HG03571 (cell line): ENCODE data around the gene SUSD4.

Experiments
- ATAC-seq: cut with Tn5 transposase; IDR thresholded peaks from one replicate; pipeline ENCODE4 v1.9.1; 2021; ENCODE audit not compliant: unreplicated experiment

The SUSD4 gene

DNA sequence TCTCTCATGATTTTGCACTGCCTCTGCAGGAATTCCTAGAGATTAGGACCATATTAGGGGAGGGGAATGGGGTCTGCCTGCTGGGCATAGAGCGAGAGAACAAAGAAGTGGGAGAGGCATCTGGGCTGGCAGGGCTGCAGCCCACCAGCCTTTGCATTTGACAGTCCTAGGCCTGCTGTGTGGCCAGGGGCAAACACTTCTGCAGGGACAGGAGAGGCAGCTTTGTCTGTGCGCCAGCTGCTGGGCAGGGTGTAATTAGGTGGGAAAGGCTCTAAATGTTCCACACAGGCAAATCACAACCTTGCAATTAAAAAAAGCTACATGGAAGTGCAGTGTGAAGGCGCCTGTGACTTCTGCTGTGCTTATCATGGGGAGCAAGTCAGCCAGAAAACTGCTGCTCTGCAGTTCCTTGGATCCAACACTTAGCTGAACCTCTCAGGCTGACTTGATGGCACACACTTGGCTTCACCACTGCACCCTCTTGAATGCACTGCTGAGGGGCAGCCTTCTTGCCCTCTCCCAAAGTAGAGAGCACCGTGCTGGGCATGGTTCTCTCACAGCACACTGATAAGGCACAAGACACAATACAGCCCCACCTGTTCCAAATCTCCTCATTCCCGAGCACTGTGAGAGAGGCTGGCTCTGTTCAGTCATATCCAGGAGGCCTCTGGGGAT is 147.3 kb downstream of the SUSD4 start:
- ATAC-seq = no peak

DNA sequence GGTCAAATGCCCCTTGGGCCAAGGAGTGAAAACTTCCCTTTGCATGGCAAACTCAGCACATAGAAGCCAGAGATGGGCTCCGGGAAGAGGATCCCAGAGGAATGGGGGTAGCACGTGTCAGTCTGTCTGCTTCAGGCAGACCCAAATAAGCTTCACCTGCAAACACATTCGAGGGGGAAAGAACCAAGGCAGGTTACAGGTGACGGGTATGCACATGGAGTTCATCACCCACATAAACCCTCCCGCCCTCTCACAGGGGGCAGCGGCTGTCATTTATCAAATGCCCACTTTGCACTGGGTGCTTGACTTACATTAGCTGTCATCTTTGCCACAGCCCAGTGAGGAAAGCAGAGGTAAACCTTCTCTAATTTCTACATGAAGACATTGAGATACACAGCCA is 147.9 kb downstream of the SUSD4 start:
- no peak for ATAC-seq

DNA sequence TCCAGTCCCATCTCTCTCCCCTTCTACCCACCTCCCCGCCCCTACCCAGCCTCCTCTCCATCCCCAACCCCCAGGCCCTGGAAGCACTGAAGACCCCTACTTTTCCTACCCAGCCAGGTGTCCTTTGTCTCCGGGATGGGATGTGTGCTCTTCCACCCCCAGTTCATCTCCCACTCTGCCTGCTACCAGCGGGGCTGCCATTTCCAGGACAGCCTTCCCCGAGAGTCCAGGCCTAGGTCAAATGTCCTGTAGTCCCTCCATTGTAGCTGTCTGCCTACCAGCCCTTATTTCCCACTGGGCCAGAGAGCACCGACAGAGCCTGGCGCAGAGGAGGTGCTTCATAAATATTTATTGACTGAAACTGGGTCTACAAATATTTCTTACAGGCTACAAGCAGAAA is 148.9 kb downstream of the SUSD4 start:
- no peak for ATAC-seq

DNA sequence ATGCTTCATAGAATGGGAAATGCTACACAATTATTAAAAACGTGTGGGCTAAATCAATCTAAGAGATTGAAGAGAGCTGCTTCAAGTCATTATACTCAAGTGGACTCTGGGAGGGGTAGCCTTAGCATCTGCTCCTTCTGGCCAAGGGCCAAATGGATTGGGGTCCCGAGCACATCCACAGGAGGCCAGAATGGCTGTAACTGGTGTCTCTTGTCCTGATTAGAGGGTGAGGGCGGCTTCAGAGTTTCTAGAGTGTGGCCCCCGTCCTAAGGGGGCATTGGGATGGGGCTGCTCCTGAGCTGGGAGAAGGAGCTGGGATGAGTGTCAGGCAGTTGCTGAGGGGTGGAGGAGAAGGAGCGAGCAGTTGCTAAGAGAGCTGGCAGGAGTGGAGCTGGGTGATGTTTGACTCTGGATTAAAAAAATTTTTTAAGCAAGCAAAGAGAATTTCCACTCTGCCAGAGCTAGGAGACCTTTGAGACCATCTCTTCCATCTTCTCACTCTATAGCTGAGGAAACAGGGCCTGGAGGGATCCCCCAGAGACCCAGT is 149.6 kb downstream of the SUSD4 start:
- ATAC-seq = no peak

DNA sequence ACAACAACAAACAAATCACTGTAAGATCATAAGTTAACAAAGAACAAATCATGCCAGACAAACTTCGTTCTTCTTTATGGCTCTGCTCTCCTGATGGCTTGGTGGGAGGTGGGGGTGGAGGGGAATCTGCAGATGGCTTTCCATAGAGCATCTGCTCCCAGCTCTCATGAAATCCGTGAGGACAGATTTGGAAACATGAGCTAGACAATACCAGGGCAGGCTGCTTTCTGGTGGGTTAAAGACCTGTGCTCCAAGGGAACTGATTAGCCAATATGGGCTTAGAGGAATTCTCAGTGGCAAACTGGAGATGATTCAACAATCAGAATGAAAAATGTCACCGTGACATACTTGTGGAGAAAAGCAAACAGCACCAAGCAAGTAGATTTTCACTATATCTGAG is 151.5 kb downstream of the SUSD4 start:
- ATAC-seq = no peak

DNA sequence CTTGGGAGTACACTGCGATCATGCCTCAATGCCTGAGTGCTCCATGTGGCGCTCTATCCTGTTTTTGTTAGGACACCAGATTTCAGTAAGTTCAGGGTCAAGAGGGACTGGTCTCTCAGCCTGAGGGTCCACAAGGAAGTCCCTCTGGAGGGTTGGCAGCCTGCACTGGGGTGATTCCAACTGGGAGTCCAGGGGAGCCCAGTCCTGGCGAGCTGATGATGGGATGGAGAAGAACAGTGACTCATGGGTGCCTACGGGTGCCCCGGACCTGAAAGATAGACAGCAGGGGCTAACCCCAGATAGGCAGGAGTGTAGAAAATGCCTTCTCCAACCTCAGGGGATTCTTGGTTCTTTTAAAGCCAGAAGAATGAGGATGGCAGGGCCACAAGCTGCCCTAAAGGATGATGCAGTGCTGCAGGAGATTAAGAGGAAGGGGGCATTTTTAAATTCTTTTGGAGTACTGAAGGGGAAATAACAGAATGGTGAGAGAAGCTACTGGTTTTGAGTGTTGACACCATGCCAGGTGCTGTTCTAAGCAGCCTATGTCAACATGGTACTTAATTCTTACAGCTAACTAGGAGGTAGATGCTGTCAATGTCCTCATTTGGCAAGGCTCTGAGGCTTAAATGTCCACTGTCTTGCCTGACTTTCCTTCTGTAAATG is 152.5 kb downstream of the SUSD4 start:
- ATAC-seq = no peak

DNA sequence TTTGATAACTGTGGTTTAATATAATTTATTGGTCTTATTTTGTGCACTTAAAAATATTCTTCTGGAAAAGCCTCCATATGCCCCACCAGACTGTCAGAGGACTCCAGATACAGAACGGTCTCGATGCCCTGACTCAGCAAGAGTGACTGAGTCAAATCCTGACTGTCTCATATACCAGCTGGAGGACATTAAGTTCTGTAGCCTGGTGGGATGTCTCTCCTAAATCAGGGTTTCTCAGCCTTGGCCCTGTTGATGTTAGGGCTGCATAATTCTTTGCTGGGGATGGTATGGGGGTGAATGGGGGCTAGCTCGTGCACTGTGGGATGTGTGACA is 153.2 kb downstream of the SUSD4 start:
- ATAC-seq = no peak

DNA sequence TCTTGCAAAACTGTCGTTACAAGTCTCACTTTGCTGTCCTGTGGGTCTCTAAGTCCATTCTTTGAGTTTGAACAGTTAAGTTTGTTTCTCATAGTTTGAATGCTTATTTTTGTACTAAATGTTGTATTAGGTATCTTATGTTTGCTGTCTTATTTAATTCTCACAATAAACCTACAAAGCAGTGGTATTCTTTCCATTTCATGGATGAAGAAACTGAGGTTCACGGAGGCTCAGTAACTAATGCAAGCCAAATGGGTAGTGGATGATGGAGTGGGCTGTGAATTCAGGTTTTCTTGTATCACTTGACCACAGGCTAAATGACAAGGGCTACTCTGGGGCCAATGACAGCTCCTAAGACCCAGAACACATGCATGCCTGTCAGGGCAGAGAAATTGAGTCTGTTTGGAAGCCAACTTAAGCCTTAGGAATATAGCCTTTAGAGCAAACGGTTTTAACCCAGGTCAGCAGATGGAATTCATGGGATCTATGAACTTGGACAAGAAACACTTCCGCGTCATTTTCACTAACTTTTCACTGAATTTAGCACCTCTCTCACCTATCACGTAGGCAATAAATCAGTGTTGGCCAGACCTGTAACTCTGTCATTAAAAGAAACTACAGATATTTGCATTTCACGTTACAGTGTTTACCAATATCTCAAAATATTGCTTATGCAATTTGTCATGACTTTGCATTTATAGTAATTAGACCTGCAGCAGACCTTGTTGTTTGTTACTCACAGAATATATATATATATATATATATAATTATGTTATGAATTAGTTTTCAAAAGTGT is 153.8 kb downstream of the SUSD4 start:
- ATAC-seq = no peak

DNA sequence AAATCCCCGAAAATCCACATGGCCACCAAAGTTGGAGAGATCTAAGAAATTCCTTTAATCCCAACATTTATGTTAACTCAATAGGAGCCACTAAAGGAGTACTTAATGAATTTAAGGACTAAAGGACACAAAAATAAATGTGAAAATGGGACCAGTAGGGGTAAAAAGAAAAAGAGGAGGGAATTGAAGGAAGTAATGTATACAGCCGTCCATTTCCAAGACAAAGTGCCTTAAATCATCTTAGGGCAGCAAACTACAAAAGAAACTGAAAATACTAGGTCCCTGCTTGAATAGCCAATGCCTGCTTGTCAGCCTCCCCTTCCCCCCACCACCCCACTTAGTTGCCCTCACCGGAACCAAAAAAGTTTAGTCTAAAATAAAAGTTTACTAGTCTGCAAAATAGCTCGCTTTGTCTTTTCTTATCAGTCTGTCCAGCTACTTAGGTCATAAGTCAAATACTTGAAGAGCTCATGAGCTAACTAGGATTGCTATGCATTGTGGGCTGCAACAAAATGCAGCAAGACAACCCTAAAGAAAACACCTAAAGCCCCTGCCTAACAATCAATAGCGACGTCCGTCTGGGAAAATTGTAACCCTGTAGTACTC is 154.6 kb downstream of the SUSD4 start:
- ATAC-seq = no peak

DNA sequence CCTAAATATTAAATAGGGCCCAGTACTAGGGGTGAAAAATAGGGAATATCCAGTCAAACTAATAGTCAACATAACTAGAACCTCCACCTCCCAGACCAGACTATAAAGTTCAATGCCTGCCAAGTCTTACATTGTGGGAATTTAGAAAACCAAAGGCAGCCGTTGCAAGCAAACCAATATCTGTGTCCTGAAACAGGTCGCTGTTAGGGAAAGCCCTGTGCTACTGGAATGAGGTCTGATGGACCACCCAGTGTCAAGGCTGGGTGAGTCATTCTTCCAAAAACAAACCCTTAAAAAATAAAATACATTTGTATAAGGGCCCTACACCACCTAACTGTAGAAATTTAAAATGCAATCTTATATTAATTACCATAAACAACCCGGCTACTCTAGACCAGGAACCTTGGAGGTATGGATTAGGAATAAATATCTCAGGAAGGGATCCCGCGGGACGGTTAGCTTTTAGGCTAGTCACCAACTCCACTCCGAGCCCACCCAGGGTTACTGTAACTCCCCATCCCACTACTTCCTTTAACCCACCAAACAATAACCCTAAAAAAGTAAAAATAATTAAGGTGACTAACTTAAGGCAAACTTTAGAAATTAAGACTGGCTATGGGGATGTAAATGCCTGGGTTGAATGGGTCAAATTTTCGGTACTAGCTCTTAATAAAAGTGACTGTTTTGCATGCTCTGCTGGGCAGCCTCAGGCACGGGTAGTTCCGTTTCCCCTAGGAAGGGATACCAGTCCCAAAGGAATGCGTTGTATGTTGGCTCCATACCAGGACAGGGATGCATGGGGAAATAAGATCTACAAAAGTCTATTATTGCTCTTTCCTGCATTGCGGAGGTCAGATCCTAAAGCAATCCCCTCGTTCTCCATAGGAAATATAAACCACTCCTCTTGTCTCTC is 155.6 kb downstream of the SUSD4 start:
- no peak for ATAC-seq

DNA sequence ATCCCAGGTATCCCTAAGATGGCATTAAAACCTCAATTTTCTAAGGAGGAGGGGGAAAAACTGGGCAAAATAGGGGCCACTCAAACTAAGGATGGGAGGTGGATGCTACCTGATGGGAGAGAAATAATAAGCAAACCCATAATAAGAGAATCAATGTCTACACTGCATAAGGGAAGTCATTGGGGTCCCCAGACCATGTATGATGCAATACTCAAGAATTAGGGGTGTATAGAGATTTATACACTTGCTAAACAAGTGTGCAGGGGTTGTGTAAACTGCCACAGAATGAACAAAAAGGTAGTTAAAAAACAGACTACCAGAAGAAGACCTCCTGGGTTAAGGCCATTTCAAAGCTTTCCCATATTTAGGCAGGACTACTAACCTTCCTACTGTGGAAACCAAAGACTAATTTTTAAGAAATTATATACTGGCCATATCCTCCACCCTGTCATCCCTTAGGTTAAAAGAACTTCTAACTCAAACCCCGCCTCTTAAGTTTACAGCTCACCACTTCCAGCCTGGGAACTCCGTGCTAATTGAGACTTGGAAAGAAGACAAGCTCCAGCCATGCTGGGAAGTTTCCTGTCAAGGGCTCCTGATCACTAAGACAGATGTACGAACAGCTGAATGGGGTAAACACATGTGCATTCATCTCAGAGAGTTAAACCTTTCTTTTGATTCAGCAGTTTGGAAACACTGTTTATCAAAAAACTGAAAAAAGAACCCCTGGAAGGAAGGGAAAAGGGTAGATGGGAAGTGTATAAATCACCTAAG is 156.5 kb downstream of the SUSD4 start:
- ATAC-seq = no peak

DNA sequence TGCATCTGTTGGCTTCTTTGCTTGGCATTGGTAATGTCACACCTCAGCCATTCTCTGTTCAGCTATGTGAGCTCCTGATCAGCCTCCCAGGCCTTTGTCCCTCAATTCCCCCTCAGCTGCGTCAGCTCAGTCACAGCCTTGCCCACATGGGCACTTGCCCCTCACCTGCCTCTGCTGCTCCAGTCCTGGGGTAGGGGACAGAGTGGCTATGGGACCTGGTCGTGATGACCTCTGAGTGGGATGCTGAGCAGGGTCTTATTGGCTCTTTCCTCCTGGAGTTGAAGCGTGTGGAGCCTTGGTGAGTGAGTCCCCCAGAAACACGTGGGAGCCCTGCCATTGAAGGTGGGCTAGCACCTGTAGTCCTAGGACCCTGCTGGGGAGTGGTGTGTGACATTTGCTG is 159.6 kb downstream of the SUSD4 start:
- ATAC-seq = no peak

DNA sequence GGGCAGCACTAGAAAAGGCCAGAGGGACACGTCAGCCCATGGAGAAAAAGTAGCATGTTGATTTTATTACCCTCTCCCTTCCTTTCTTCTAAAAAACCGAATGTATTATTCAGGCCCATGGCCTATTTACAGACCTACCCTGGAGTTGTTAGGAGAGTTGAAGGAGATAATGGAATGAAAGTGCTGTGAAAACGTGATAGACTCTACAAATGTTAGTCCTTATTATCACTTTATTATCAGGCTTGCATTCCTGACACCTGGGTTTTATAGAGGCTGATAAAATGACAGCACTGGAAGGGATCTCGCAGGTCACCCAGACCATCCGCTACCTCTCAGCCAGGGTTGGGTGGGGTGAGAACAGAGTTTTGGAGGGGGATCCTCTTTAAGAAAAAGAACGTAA is 160.3 kb downstream of the SUSD4 start:
- ATAC-seq = no peak

DNA sequence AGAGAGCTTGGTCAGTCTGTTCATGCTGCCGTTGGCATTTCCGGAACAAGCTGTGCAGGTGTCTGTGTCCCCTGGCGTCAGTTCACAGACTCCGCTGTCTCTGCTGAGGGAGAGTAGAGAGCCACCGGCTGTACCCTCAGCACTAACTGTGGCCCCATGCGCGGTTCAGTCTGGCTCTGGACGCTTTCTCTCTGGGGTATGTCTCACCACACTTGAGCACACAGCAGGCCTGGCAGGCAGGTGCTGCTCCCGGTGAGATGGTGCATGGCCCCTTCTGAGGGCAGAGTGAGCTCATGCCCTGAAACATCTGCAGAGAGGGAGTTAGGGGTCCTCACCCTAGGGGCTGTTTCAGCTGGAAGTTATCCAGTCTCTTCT is 161.0 kb downstream of the SUSD4 start:
- no peak for ATAC-seq

DNA sequence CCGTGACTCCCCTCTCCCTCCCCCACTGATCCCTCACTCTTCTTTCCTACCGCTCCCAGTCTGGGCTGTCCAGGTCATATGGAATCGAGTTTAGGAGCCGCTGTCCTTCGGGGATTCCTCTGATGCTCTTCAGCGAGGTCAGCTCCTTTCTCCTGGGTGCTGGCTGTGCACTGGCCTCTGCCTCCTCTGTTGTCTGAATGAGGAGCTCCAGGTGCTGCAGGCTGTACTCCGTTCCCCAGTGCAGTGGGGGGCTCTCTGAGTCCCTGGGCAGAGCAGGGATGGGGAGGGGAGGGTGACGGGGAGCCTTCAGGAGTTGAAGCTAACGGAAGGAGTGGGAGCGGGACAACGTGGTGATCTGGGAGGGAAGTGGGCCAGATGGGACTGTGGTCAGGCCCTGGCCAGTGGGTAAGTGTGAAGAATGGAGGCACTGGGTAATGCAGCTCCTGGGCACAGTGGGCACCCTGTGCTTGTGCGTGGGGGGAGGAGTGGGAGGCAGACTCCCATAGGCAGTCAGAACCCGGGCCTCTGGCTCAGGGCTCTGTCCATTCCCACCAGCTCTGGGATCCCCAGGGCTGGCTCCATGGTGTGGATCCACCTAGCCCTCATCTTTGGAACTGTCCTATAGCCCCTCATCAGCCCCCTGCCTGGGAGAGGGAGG is 161.5 kb downstream of the SUSD4 start:
- no peak for ATAC-seq

DNA sequence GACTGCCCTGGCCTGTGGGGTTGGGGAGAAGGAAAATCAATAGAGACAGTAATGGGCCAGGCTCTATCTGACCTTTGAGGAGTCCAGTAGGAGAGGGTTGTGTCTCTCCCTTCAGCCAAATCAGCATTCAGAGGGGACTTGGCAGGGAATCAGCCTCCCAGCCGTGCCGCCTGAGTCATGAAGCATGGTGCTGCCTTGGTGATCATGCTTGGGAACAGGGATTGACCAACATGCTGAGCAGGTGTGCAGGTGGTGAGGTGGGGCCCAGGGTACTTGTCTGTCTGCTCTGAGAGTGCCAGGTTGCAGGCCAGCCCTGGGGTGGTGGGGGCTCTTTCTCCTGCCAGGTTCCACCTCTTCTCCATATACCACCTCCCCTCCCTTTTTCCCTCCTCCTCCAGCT is 162.0 kb downstream of the SUSD4 start:
- no peak for ATAC-seq

DNA sequence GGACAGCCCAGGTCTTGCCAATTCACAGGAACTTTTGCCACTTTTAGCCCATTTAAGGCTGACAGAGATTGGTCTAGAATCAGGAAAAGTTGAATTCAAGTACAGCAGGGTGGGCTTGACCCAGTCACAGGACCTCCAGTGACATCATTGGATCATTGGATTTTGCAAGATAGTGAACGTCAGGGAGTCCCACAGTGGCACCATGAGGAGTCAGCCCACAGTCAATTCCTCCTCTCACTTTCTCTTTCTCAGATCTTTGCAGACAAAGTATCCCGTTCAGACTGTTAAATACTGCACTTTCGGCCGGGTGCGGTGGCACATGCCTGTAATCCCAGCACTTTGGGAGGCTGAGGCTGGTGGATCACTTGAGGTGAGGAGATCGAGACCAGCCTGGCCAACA is 163.1 kb downstream of the SUSD4 start:
- no peak for ATAC-seq

DNA sequence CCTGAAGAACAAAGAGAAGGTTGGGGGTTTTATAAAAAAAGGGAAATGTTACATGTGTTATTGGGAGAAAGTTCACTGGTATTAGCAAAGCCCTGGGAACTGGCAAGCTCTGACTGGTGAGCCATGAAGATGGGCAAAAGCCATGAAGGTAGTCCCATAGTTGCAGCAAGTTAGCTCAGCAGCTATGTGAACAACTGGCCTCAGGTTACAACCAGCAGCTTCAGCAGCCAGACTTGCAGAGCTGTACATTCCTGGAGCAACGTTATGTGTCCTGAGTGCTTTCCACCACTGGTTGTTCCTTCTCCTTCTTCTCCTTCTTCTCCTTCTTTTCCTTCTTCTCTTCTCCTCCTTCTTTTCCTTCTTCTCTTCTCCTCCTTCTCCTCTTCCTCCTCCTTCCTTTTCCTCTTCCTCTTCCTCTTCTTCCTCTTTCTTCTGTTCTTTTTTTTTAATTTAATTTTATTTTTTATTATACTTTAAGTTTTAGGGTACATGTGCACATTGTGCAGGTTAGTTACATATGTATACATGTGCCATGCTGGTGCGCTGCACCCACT is 164.8 kb downstream of the SUSD4 start:
- no peak for ATAC-seq

DNA sequence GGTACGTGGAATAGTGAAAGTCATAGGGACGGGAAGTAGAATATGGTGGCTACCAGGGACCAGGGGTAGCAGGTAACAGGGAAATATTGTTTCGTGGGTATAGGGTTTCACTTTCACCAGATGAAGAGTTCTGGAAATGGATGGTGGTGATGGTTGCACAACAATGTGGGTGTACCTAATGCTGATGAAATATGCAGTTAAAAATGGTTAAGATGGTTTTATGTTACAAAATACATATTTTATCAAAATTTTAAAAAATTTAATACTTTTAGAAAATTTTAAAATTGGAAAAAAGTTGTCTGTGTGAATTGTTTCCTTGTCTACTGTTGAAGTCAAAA is 165.4 kb downstream of the SUSD4 start:
- ATAC-seq = no peak
